GM18867 (cell line): ENCODE data around the gene CFAP73.

Source experiments
- ATAC-seq: cut with Tn5 transposase; IDR thresholded peaks from one replicate; pipeline ENCODE4 v1.9.1; 2021; ENCODE audit warnings: mild to moderate bottlenecking, moderate library complexity; ENCODE audit not compliant: unreplicated experiment

The CFAP73 gene

GRCh38 chr12:113208041-113208934 is 58.8 kb downstream of the CFAP73 start:
- peak; percentile 87 for ATAC-seq
